ENCODE results near the gene NUCB2. TPM values are rescaled to one million over a fixed set of nuclear protein-coding genes. Genes with fewer than 3 reads are reported as not detected.

Gene NUCB2
- polyA plus RNA-seq, 1 of the 3 experiments (the other 2 are of a cell fraction), result 25.0 TPM

DNA sequence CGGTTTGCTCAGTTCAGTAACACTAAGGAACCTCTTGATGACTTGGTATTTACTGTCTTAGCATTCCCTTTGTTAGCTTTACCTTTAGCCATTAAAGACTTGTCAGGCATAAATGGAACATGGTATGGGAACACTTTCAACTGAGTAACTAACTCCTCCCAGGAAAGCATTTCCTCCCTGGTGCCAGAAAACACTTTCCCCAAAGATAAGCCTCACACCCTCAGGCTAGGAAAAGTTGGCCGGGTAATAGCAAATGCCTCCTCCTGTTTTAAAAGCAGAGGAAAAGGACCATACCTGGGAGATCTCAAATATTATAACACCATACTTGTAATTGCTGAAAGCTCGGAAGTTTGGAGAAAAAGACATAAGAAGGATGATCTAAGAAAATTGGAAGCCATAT, 100.0 kb downstream of the NUCB2 start:
- CTCF ChIA-PET, result interaction anchor here (2.0 kb wide), 1 partner anchor 151 kb away, joined by 6 read pairs; no protein-coding TSS in a partner anchor

More for the DNA sequence above, 100.0 kb downstream of the NUCB2 start:
- 85% methylated on average over 3 of the region's 3 CpGs for WGBS (ENCODE audit: low lambda C conversion rate)
- no peaks in the 10 kb centered on the region for H3K27me3 ChIP-seq (ENCODE audit: insufficient read depth)
- no peaks in the 10 kb centered on the region for H3F3A ChIP-seq (replicated peaks; ENCODE audit: insufficient read depth)
- H3K9me3 ChIP-seq, result peaks cover 1% of the 10 kb centered on the region; the same call in 1 of the 2 replicates
- no peaks in the 10 kb centered on the region for H3K79me2 ChIP-seq (ENCODE audit: insufficient read depth)
- H3K4me3 ChIP-seq (ENCODE audit: low read depth in 2 of 2, low read length in 1 of 2), result no peak overlapping the region
- DNase-seq, result no peak
- H3K4me2 ChIP-seq, result no peak overlapping the region
- H3K9me2 ChIP-seq, result no peaks in the 10 kb centered on the region
- H3K4me1 ChIP-seq (ENCODE audit: control insufficient read depth in 1 of 2, insufficient read depth in 2 of 2, low read depth in 1 of 2, low read length in 1 of 2), result 0 out of 4 replicates have a peak, but pooled peaks cover 0 to 4% of the 10 kb centered on the region in 2 experiments
- H2AFZ ChIP-seq (ENCODE audit: low read depth), result no peak overlapping the region
- POLR2A ChIA-PET, result no interaction called here
- H4K20me1 ChIP-seq (ENCODE audit: insufficient read depth), result no peaks in the 10 kb centered on the region
- H3K36me3 ChIP-seq (replicated peaks in 1 of 2; ENCODE audit: control insufficient read depth in 1 of 2, insufficient read depth in 2 of 2, low read length in 1 of 2), result peaks cover 0 to 7% of the 10 kb centered on the region in 2 experiments
- TF ChIP-seq REST (IDR thresholded peaks at IDR 0.05; ENCODE audit: low read depth, low read length) (no peak), CTCF (IDR thresholded peaks at IDR 0.05) (no peak), JUND (IDR thresholded peaks at IDR 0.05) (no peak), EZH2phosphoT487 (IDR thresholded peaks at IDR 0.05; ENCODE audit: borderline replicate concordance, low read depth) (no peak), CHD2 (IDR thresholded peaks at IDR 0.05; ENCODE audit: low read length, partially characterized antibody) (no peak), RXRA (IDR thresholded peaks at IDR 0.05; ENCODE audit: borderline replicate concordance, low read depth) (no peak), GATA2 (CRISPR knock-in tag; IDR thresholded peaks at IDR 0.05) (no peak), IRF3 (IDR thresholded peaks at IDR 0.05; ENCODE audit: low read depth, low read length) (no peak), TCF12 (IDR thresholded peaks at IDR 0.05) (no peak), USF1 (IDR thresholded peaks at IDR 0.05; ENCODE audit: borderline replicate concordance, low read depth) (no peak), MXI1 (IDR thresholded peaks at IDR 0.05; ENCODE audit: low read depth, low read length) (no peak), RFX5 (IDR thresholded peaks at IDR 0.05; ENCODE audit: low read length) (no peak), GABPA (IDR thresholded peaks at IDR 0.05; ENCODE audit: low read depth) (no peak), TAF1 (IDR thresholded peaks at IDR 0.05; ENCODE audit: borderline replicate concordance, low read depth, low read length) (no peak), PBX3 (IDR thresholded peaks at IDR 0.05) (no peak), NRF1 (IDR thresholded peaks at IDR 0.05; ENCODE audit: low read depth, low read length) (no peak)
- TF ChIP-seq, protein P1, sequence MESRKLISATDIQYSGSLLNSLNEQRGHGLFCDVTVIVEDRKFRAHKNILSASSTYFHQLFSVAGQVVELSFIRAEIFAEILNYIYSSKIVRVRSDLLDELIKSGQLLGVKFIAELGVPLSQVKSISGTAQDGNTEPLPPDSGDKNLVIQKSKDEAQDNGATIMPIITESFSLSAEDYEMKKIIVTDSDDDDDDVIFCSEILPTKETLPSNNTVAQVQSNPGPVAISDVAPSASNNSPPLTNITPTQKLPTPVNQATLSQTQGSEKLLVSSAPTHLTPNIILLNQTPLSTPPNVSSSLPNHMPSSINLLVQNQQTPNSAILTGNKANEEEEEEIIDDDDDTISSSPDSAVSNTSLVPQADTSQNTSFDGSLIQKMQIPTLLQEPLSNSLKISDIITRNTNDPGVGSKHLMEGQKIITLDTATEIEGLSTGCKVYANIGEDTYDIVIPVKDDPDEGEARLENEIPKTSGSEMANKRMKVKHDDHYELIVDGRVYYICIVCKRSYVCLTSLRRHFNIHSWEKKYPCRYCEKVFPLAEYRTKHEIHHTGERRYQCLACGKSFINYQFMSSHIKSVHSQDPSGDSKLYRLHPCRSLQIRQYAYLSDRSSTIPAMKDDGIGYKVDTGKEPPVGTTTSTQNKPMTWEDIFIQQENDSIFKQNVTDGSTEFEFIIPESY (IDR thresholded peaks at IDR 0.05; ENCODE audit: borderline replicate concordance, low read depth), result no peak
- H3K27ac ChIP-seq (ENCODE audit: low read depth in 2 of 2, low read length in 1 of 2), result no peak overlapping the region
- H3K9ac ChIP-seq, result no peak overlapping the region

Measured in SK-N-SH (cell line).